Measurements from ENCODE around the gene BRI3. TPM values are rescaled to one million over a fixed set of nuclear protein-coding genes. Genes with fewer than 3 reads are reported as not detected.

Gene BRI3
- total RNA-seq, 1 experiment from 2014 or later = 102 TPM

- intact Hi-C loops (cut with micrococcal nuclease) = no loop called here
Measured at GRCh38 chr7:98300595-98301372, 19.3 kb downstream of the BRI3 start.

More at GRCh38 chr7:98300595-98301372, 19.3 kb downstream of the BRI3 start:
- ATAC-seq (no peak), DNase-seq (ENCODE audit: low read depth, low spot score) (no peak)
- POLR2A ChIA-PET = no interaction called here
- TF ChIP-seq SRF (IDR thresholded peaks at IDR 0.05; ENCODE audit: low read depth) (no peak), ZFX (IDR thresholded peaks at IDR 0.05) (no peak), JUND (IDR thresholded peaks at IDR 0.05) (no peak), ATF3 (IDR thresholded peaks at IDR 0.05) (no peak), MAX (IDR thresholded peaks at IDR 0.05) (no peak), TCF7L2 (IDR thresholded peaks at IDR 0.05; ENCODE audit: borderline replicate concordance, extremely low read depth, insufficient read depth, insufficient read length) (no peak), YY1 (IDR thresholded peaks at IDR 0.05; ENCODE audit: extremely low read depth, insufficient replicate concordance, low read depth, low read length) (no peak), FOSL1 (IDR thresholded peaks at IDR 0.05; ENCODE audit: low read depth) (no peak), ZNF274 (IDR thresholded peaks at IDR 0.05; ENCODE audit: low read depth, low read length) (no peak), ZBTB33 (IDR thresholded peaks at IDR 0.05; ENCODE audit: extremely low read depth, insufficient replicate concordance, low read length) (no peak), CEBPB (IDR thresholded peaks at IDR 0.05; ENCODE audit: low read depth) (no peak), EGR1 (IDR thresholded peaks at IDR 0.05; ENCODE audit: low read depth) (no peak)
- no peaks in the 10 kb centered on the region for H3K27me3 ChIP-seq (ENCODE audit: insufficient read depth, low read length)
- no peaks in the 10 kb centered on the region for H3K9me3 ChIP-seq (ENCODE audit: control insufficient read depth in 1 of 2, insufficient read depth in 1 of 2, low read depth in 1 of 2, low read length in 2 of 2)
- no peak overlapping the region for H3K27ac ChIP-seq (ENCODE audit: low read depth, low read length)
- H3K36me3 ChIP-seq (ENCODE audit: control insufficient read depth in 1 of 2, insufficient read depth in 2 of 2, low read length in 2 of 2) = peaks cover 20 to 23% of the 10 kb centered on the region in 2 experiments; a peak in 3 of 4 replicates
- CTCF ChIA-PET = no interaction called here
- H3K4me2 ChIP-seq (ENCODE audit: low read length) = no peak overlapping the region
- no peaks in the 10 kb centered on the region for H3K4me1 ChIP-seq (ENCODE audit: control insufficient read depth in 1 of 2, insufficient read depth in 2 of 2, low read length in 2 of 2)
- BruUV-seq (replicated peaks) = no TSS peak
- H3K9ac ChIP-seq (ENCODE audit: low read length) = no peak overlapping the region
- no peak overlapping the region for H2AFZ ChIP-seq (ENCODE audit: low read depth, low read length, poor library complexity, severe bottlenecking)
- no peak overlapping the region for H3K4me3 ChIP-seq (replicated peaks in 1 of 2; ENCODE audit: low read depth in 1 of 2, low read length in 2 of 2)
- RAD21 ChIA-PET (ENCODE audit: low non-redundant PET in 1 of 2, low total read pairs in 2 of 2, uncharacterized antibody in 2 of 2, unreplicated experiment in 2 of 2) = no interaction called here
- no peaks in the 10 kb centered on the region for H3K9me2 ChIP-seq (ENCODE audit: insufficient read depth)
- H3K79me2 ChIP-seq (ENCODE audit: insufficient read depth, low read length) = no peaks in the 10 kb centered on the region
- H4K20me1 ChIP-seq (ENCODE audit: insufficient read depth) = no peaks in the 10 kb centered on the region

All from HCT116 (cell line).